SK-N-SH (cell line): ENCODE results near the gene USP47. TPM values are rescaled to one million over a fixed set of nuclear protein-coding genes. Genes with fewer than 3 reads are reported as not detected.

Source experiments
- CTCF ChIA-PET: fragments of 300-600, 350-600 bp; formaldehyde crosslinking; extraction: SDS; loops from one replicate; lab custom pipeline; 2021; lab: Yijun Ruan, JAX
- POLR2A ChIA-PET: fragments of 350-600 bp; sonication (Branson Sonifier 250); formaldehyde crosslinking; extraction: SDS; loops from one replicate; lab custom pipeline; 2020; ENCODE audit warnings: antibody characterized with exemption, inconsistent platforms; lab: Yijun Ruan, JAX
- DNase-seq: peaks from one replicate; pipeline ENCODE4 v3.0.0; 2012
- H2AFZ ChIP-seq: fragments of 200-600 bp; sonication (generic); 2 replicates; pipeline ENCODE4 v1.8.1; 2016; ENCODE audit warnings: antibody characterized with exemption, mild to moderate bottlenecking, low read depth
- H3F3A ChIP-seq: fragments of 200-600 bp; sonication (generic); replicated peaks from 2 replicates; pipeline ENCODE3; 2016; ENCODE audit warnings: antibody characterized with exemption, mild to moderate bottlenecking; ENCODE audit not compliant: insufficient read depth
- H3K27ac ChIP-seq, 2 experiments: fragments of 200-500 bp in 1 of 2; fragments of 200-600 bp in 1 of 2; sonication (Bioruptor generic) in 1 of 2; sonication (generic), shearing (Covaris generic) in 1 of 2; 2 replicates each; pipeline versions ENCODE4 v1.5.1 to v1.6.1; 2014 to 2016; ENCODE audit warnings: low read depth in 2 of 2, inconsistent platforms in 1 of 2, low read length in 1 of 2, mild to moderate bottlenecking in 1 of 2, mixed read lengths in 1 of 2
- H3K27me3 ChIP-seq: fragments of 200-600 bp; sonication (generic), shearing (Covaris generic); 2 replicates; pipeline ENCODE4 v1.6.1; 2016; ENCODE audit warnings: mixed run types; ENCODE audit not compliant: insufficient read depth
- H3K36me3 ChIP-seq, 2 experiments: fragments of 200-500 bp in 1 of 2; fragments of 200-600 bp in 1 of 2; sonication (Bioruptor generic) in 1 of 2; sonication (generic) in 1 of 2; replicated peaks in 1 of 2; 2 replicates each; pipeline versions ENCODE3 to v1.5.1; 2014 to 2016; ENCODE audit warnings: low read length in 1 of 2, mild to moderate bottlenecking in 1 of 2; ENCODE audit not compliant: insufficient read depth in 2 of 2, control insufficient read depth in 1 of 2
- H3K4me1 ChIP-seq, 2 experiments: fragments of 200-500 bp in 1 of 2; fragments of 200-600 bp in 1 of 2; sonication (Bioruptor generic) in 1 of 2; sonication (generic), shearing (Covaris generic) in 1 of 2; 2 replicates each; pipeline versions ENCODE4 v1.5.1 to v1.6.1; 2014 to 2016; ENCODE audit warnings: low read depth in 1 of 2, low read length in 1 of 2, mixed run types in 1 of 2; ENCODE audit not compliant: insufficient read depth in 2 of 2, control insufficient read depth in 1 of 2
- H3K4me2 ChIP-seq: fragments of 200-600 bp; sonication (generic), shearing (Covaris generic); 2 replicates; pipeline ENCODE4 v1.6.1; 2017; ENCODE audit warnings: mixed run types
- H3K4me3 ChIP-seq, 2 experiments: fragments of 200-500 bp in 1 of 2; fragments of 200-600 bp in 1 of 2; sonication (Bioruptor generic) in 1 of 2; sonication (generic), shearing (Covaris generic) in 1 of 2; 2 replicates each; pipeline versions ENCODE4 v1.5.1 to v1.8.1; 2014 to 2016; ENCODE audit warnings: low read depth in 2 of 2, inconsistent platforms in 1 of 2, low read length in 1 of 2, mild to moderate bottlenecking in 1 of 2, mixed read lengths in 1 of 2, moderate library complexity in 1 of 2
- H3K79me2 ChIP-seq: fragments of 200-600 bp; sonication (generic); 2 replicates; pipeline ENCODE4 v1.8.1; 2017; ENCODE audit warnings: mild to moderate bottlenecking; ENCODE audit not compliant: insufficient read depth
- H3K9ac ChIP-seq: fragments of 200-600 bp; sonication (generic); 2 replicates; pipeline ENCODE4 v1.6.1; 2017; ENCODE audit warnings: mixed run types
- H3K9me2 ChIP-seq: fragments of 200-600 bp; sonication (generic); 2 replicates; pipeline ENCODE4 v1.6.1; 2017; ENCODE audit warnings: mixed run types
- H3K9me3 ChIP-seq: fragments of 200-600 bp; sonication (generic); 2 replicates; pipeline ENCODE4 v1.6.1; 2017; ENCODE audit warnings: mixed run types, mild to moderate bottlenecking, moderate library complexity
- H4K20me1 ChIP-seq: fragments of 200-600 bp; sonication (generic); 2 replicates; pipeline ENCODE4 v1.6.1; 2017; ENCODE audit warnings: mild to moderate bottlenecking, mixed run types; ENCODE audit not compliant: insufficient read depth
- CHD2 ChIP-seq: fragments of 150-350 bp; IDR thresholded peaks from 2 replicates; pipeline ENCODE4 v1.6.1; 2018; ENCODE audit warnings: low read length; ENCODE audit not compliant: partially characterized antibody
- EP300 ChIP-seq, 2 experiments: IDR thresholded peaks; 2 replicates each; pipeline versions ENCODE4 v1.4.0 to v1.6.1; 2012; ENCODE audit warnings: borderline replicate concordance in 1 of 2, low read depth in 1 of 2, low read length in 1 of 2
- EZH2phosphoT487 ChIP-seq: fragments of 200-600 bp; sonication (generic); IDR thresholded peaks from 2 replicates; pipeline ENCODE4 v1.6.1; 2017; ENCODE audit warnings: low read depth, mixed run types, mild to moderate bottlenecking, antibody characterized with exemption, moderate library complexity, borderline replicate concordance
- FOXJ3 ChIP-seq: sonication (generic); formaldehyde crosslinking; IDR thresholded peaks from 2 replicates; pipeline ENCODE4 v1.5.1; 2020; ENCODE audit warnings: mild to moderate bottlenecking, missing genetic modification reagents
- FOXM1 ChIP-seq: IDR thresholded peaks from 2 replicates; pipeline ENCODE4 v1.4.0; 2012; ENCODE audit warnings: low read depth, mild to moderate bottlenecking
- GABPA ChIP-seq: IDR thresholded peaks from 2 replicates; pipeline ENCODE4 v1.4.0; 2012; ENCODE audit warnings: low read depth, mild to moderate bottlenecking
- GATA2 ChIP-seq: sonication (generic); formaldehyde crosslinking; IDR thresholded peaks from 2 replicates; pipeline ENCODE4 v1.5.0; 2020; ENCODE audit warnings: mild to moderate bottlenecking, missing genetic modification reagents
- IRF3 ChIP-seq: fragments of 150-350 bp; IDR thresholded peaks from 2 replicates; pipeline ENCODE4 v1.6.1; 2016; ENCODE audit warnings: mild to moderate bottlenecking, low read depth, low read length
- JUND ChIP-seq: IDR thresholded peaks from 2 replicates; pipeline ENCODE4 v1.4.0; 2012
- MEF2A ChIP-seq: IDR thresholded peaks from 2 replicates; pipeline ENCODE4 v1.4.0; 2012; ENCODE audit warnings: low read depth, borderline replicate concordance
- MXI1 ChIP-seq: IDR thresholded peaks from 2 replicates; pipeline ENCODE4 v1.6.1; 2012; ENCODE audit warnings: mild to moderate bottlenecking, low read depth, low read length, improper control_type of control experiment
- PBX3 ChIP-seq: IDR thresholded peaks from 2 replicates; pipeline ENCODE4; 2012
- RCOR1 ChIP-seq: fragments of 150-350 bp; IDR thresholded peaks from 2 replicates; pipeline ENCODE4 v1.6.1; 2017; ENCODE audit warnings: antibody characterized with exemption, low read length
- RFX5 ChIP-seq: IDR thresholded peaks from 2 replicates; pipeline ENCODE4 v1.6.1; 2012; ENCODE audit warnings: mild to moderate bottlenecking, improper control_type of control experiment, low read length
- SIN3A ChIP-seq: IDR thresholded peaks from 2 replicates; pipeline ENCODE4 v1.6.1; 2012; ENCODE audit warnings: low read depth, mild to moderate bottlenecking, low read length, moderate library complexity, borderline replicate concordance
- SMC3 ChIP-seq: IDR thresholded peaks from 2 replicates; pipeline ENCODE4 v1.6.1; 2012; ENCODE audit warnings: low read depth, low read length, improper control_type of control experiment
- TAF1 ChIP-seq: IDR thresholded peaks from 2 replicates; pipeline ENCODE4 v1.6.1; 2012; ENCODE audit warnings: low read depth, mild to moderate bottlenecking, low read length, moderate library complexity, borderline replicate concordance
- TEAD4 ChIP-seq: IDR thresholded peaks from 2 replicates; pipeline ENCODE4 v1.4.0; 2012; ENCODE audit warnings: mild to moderate bottlenecking, borderline replicate concordance; ENCODE audit not compliant: insufficient read depth
- USF2 ChIP-seq: fragments of 150-350 bp; IDR thresholded peaks from 2 replicates; pipeline ENCODE4 v1.6.1; 2017; ENCODE audit warnings: antibody characterized with exemption, low read length, low read depth, borderline replicate concordance
- YY1 ChIP-seq: IDR thresholded peaks from 2 replicates; pipeline ENCODE4 v1.4.0; 2012; ENCODE audit warnings: low read depth, mild to moderate bottlenecking
- ZBTB33 ChIP-seq: IDR thresholded peaks from 2 replicates; pipeline ENCODE4 v1.4.0; 2012; ENCODE audit warnings: low read depth, borderline replicate concordance
- WGBS: methylation state at CpG from one replicate; pipeline ENCODE4 v1.1.6; 2017; ENCODE audit warnings: low lambda C conversion rate; 5-methylcytosine and 5-hydroxymethylcytosine counted together
- polyA plus RNA-seq, 3 experiments: library from polyadenylated mRNA; depleted of rRNA; stranded (reverse); fragments of >200 nt; gene quantifications; 2 replicates each; pipeline ENCODE4 v1.2.3, GENCODE V29; 2012

Gene USP47
- polyA plus RNA-seq, 1 of the 3 experiments (the other 2 are of a cell fraction), result 10.3 TPM

- TF ChIP-seq YY1 (no peak), ZBTB33 (no peak)
Measured at GRCh38 chr11:11978792-11979487, 137.2 kb downstream of the USP47 start (continued).

- WGBS, result 9% methylated on average over 8 of the region's 8 CpGs
- peak; percentile 69 for DNase-seq
- TF ChIP-seq MEF2A (no peak), EP300 (IDR thresholded peaks at IDR 0.05; ENCODE audit: borderline replicate concordance in 1 of 2, low read depth in 1 of 2, low read length in 1 of 2) (peak; percentile 42 to 92; a peak in 3 of 4 replicates), TAF1 (no peak), GABPA (no peak), JUND (no peak), CHD2 (peak; percentile 46), RFX5 (peak; percentile 36; the same call in 1 of the 2 replicates), FOXM1 (no peak), TEAD4 (no peak), RCOR1 (peak; percentile 76), SMC3 (0 out of 2 replicates have a peak, but pooled peaks have one; percentile 8), FOXJ3 (CRISPR knock-in tag) (peak; percentile 21; the same call in 1 of the 2 replicates), EZH2phosphoT487 (no peak), IRF3 (no peak), SIN3A (peak; percentile 82; the same call in 1 of the 2 replicates), PBX3 (peak; percentile 90), MXI1 (peak; percentile 14; the same call in 1 of the 2 replicates), USF2 (no peak), GATA2 (peak; percentile 71; the same call in 1 of the 2 replicates), ZBTB33 (no peak)
Measured at GRCh38 chr11:11979488-11980117, 137.8 kb downstream of the USP47 start.

More at GRCh38 chr11:11979488-11980117, 137.8 kb downstream of the USP47 start:
- ChIA-PET POLR2A (interaction anchor here (0.6 to 2.2 kb wide), 11 partner anchors 11 to 1122 kb away, joined by 4 to 21 read pairs (median 6); partner anchors contain the start of genes DKK3, USP47 and ZBED5), CTCF (interaction anchor here (0.6 to 6.3 kb wide), 7 partner anchors 11 to 65 kb away, joined by 3 to 39 read pairs (median 5); no protein-coding TSS in a partner anchor)
- Histone ChIP-seq H3K4me1 (peaks cover 78 to 84% of the 10 kb centered on the region in 2 experiments), H3F3A (peaks cover 85% of the 10 kb centered on the region), H3K9ac (peak overlapping the region; percentile 79), H3K4me2 (peak overlapping the region; percentile 54; the same call in 1 of the 2 replicates), H3K9me2 (no peaks in the 10 kb centered on the region), H3K36me3 (peaks cover 25 to 26% of the 10 kb centered on the region in 2 experiments), H4K20me1 (no peaks in the 10 kb centered on the region), H3K27me3 (no peaks in the 10 kb centered on the region), H3K79me2 (peaks cover 63% of the 10 kb centered on the region), H2AFZ (no peak overlapping the region), H3K4me3 (no peak overlapping the region), H3K27ac (peak overlapping the region; percentile 99 to 100), H3K9me3 (no peaks in the 10 kb centered on the region)
